HG03097 (cell line): ENCODE measurements around the gene SPRING1.
A peak's percentile ranks its signal among the peaks of the same experiment; 100 is the strongest.
"Not testable (repeated sequence)": the region's sequence is repeated elsewhere in the genome, so short reads cannot be mapped to it uniquely, and the experiment has no call there.

Experiments
- ATAC-seq: cut with Tn5 transposase; IDR thresholded peaks from one replicate; pipeline ENCODE4 v1.9.1; 2021; ENCODE audit not compliant: unreplicated experiment, low FRiP score

Gene SPRING1, protein sequence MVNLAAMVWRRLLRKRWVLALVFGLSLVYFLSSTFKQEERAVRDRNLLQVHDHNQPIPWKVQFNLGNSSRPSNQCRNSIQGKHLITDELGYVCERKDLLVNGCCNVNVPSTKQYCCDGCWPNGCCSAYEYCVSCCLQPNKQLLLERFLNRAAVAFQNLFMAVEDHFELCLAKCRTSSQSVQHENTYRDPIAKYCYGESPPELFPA

DNA sequence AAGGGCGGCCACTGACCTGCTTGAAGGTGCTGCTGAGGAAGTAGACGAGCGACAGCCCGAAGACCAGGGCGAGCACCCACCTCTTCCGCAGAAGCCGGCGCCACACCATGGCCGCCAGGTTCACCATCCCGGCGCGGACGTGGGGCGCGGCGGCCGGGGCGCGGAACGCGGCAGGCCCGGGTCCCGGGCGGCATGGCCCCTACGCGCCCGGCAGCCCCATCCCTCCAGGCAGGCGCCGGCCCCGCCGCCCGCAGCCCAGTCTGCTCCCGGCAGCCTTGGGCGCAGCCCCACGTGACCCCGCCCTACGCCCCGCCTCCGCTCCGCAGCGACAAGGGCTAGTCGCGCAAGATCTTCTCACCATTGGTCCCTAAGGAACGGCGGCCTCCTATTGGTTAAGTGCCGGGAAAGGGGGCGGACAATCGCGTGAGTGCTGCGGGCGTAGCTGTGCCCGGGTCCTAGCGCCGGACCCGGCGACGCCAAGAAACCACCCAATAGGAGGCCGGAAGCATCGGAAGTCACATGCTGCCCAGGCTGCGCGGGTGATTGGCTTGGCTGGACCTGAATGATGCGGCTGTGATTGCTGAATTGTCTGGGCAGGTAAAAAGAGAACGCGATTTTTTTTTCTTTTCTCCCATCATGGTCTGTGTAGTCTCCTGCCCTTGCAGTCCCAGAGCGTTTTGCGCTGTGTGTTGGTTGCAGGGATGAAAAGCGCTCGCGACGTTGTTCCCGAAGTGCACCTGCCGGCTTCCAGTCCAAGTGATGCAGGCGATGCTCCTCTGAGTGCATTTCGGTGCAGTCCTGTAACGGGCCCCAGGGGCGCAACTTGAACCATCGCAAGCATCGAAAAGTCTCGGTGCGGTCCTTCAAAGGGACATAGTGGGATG is at the start of gene SPRING1, which contains the start of gene RNFT2:
TSS of gene SPRING1 (minus strand) at position 296 of the 884 bp plus-strand sequence. CDS start at position 127, 169 bp downstream.
TSS of gene RNFT2 (plus strand) at position 542 of the 884 bp plus-strand sequence. CDS start 2,183 bp downstream, outside the sequence.
- ATAC-seq = peak; percentile 98

DNA sequence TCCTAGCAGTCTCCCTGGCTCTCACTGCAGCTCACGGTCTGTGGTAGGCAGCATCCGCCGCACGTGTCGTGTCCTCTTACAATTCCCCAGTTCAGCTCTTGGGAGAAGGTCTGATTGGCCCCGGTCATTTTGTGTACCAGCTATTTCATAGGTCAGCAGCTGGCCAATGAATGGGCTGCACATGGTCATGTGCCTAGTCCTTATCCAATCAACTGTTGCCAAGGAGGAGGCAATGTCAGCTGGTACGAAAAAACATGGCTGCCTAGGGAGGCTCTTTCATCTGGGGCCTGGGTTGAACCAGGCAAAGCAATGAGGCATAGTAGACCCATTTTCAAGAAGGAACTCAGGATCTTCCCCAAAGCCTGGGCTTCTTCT is 46.4 kb upstream of the SPRING1 start:
- ATAC-seq = no peak

DNA sequence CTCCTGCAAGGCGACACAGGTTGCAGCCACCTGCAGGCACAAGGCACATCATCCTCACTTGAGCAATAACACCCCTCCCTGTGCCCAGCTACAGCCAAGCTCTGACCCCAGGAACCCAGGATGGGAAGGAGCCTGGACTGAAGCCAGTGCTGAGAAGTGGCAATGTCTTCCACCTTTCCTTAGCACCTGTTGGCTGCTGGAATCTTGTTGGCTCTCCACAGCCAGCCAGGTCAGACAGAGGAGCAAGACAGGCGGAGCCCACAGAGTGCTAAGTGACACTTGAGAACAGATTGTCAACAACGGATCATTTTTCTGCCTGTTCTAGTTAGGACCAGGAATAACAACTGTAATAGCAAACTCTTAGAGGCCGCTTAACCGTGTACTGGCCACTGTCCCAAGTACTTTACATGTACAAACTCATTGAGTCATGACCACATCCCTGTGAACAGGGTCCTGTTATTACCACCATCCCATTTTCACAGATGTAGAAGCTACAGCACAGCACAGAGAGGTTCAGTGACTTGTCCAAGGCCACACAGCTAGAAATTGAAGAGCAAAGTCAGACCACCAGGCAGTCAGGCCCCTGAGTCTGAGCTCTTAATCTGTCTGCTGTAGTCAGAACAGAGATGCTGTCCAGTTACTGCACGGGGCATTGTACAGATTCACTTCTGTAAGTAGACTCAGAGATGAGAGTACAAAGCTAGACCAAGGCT is 45.8 kb upstream of the SPRING1 start:
- no peak for ATAC-seq

DNA sequence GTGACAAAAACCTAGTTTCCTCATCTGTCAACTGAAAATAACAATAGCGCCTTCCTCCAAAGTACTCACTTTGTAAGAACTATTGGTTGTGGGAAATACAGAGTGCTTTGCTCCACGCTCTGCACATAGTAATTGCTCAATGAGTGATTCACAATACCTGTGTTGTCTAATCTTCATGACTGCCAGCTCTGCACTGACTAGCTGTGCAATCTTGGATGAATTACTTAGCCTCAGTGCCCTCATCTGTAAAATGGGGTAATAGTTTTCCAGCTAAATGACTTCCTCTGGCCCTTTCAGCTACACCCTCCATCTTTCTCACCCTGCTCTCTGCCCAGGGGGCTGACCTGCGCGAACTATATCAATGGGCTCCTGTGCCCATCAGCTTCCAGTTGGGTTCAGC is 43.1 kb upstream of the SPRING1 start:
- no peak for ATAC-seq

DNA sequence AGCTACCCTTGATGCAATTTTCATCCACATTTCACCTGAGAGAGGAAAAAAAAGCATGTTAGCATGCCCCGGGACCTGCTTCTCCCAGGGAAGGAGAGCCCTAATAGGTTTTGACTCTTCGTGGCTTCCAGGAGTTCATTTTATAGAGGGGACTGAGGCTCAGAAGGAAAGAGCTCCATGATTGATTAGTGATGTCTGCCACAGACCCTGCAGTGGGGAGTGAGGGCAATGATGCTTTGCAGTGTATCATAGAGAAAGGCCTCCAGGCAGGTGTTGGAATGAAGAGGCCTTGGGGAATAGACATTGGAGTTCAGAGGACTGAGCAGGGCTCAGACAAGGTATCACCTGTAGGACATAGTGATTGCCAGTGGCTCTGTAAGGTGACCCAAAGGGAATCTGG is 41.7 kb upstream of the SPRING1 start:
- no peak for ATAC-seq

DNA sequence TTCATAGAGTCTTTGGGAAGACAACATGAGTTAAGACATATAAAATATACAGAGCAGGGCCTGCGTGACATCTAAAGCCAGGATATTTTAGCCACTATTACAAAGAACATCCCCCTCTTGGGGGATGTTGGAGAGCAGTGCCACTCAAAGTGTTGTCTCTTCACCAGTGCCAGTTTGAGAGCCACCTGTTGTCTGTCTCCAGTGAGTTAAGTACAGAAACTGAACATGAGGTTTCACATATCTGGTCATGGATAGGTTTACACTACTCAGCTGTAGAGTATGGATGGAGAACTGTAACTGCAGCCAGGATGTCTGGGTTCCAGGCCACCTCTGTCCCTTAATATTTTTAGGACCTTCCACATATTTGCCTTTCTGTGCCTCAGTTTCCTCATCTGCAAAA is 39.4 kb upstream of the SPRING1 start:
- no peak for ATAC-seq

DNA sequence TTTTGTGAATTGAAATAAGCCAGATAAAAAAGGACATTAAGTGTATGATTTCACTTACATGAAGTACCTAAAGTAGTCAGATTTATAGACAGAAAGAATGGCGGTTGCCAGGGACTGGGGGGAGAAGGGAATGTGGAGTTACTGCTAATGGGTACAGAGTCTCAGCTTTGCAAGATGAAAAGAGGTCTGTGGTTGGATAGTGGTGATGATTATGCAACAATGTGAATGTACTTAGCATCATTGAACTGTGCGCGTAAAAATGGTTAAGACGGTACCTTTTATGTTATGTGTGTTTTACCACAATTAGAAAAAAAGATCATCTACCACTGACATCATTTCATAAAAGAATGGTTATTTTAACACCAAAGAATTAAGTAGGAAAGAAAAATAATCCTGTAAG is 36.2 kb upstream of the SPRING1 start:
- no peak for ATAC-seq

DNA sequence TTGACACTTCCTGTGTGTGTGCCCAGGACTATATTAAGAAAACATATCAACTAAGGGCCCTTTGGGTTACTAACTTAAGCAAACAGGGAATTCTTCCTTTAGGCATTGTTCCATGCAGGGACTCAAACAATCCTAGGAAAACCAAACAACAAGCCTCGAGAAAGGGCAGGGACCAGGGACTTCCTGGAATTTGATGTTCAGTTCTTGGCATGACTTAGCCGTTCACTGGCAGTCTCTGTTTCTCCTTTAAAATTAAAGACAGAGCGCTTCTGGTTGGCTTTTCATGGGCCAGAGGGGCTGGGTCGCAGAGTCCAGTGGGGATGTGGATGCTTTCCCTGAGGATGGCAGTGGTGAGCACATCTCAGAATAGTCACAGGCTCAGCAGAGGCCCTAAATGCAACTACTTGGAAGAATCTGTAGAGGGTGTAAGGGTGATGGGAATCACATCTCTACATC is 35.4 kb upstream of the SPRING1 start:
- ATAC-seq = no peak

DNA sequence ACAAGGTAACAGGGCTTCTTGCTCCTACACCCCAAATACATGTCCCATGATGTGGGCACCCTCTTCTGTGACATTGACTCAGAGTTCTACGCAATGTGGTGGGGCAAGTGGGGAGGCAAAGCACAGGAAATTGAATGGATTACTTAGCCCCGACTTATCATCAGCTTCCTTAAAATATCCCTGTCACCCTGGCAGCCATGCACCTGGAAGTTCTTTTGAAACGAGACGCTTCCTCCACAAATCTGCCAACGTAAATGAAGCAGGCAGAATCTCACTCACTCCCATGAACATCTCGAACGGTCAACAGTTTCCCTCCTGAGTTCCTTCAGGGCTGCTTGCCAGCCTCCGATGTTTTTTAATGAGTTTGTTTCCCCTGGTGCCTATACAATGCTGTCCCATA is 33.8 kb upstream of the SPRING1 start:
- ATAC-seq = no peak

DNA sequence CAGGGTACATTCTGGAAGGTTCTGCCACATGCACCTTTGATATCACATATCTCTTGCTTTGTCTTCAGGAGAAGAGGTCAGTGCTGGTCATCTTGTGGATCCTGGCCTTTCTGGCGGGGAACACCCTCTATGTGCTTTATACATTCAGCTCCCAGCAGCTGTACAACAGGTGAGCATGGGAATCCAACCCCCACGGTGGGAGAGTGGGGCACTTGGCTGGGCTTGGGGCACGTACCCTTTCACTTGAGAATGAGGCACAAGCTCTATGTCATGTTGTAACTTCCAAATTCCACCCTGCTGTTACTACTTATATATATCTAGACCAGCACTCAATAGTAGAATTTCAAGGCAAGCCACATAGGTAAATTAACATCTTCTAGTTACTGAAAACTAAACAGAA is 28.9 kb upstream of the SPRING1 start:
- ATAC-seq = no peak

DNA sequence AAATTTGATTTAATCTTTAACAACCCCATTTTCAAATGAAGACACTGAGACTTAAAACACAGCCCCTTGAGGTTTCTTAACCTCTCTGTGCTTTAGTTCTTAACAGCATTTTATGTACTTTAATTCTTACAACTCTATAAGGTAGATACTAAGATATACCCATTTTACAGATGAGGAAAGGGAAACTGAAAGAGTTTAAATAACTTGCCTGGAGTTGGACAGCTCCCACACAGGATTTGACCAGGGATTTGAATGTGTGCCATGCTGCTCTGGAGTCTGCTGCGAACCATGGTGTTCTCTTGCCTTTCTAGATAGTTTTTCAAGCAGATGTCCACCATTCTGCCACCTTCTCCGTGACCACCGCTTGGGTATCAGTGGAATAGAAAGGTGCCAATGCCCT is 28.4 kb upstream of the SPRING1 start:
- ATAC-seq = no peak

DNA sequence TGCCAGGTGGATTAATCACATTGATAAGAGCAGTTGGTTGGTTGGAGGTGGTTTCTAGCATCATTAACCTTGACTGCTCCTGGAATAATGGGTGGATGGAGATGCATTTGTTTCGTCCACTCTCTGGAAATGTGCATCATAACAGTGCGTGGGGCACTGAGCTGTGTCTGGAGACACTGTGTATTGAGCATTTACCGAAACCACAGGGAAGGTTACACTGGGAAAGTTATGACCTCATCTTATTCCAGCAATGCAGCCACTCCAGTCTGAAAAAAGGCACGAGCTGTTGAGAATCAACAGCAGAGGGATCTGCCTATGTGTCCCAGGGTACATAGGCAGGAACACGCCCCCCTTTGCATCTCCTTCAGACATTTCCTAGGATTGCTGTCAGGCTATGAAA is 27.4 kb upstream of the SPRING1 start:
- no peak for ATAC-seq

DNA sequence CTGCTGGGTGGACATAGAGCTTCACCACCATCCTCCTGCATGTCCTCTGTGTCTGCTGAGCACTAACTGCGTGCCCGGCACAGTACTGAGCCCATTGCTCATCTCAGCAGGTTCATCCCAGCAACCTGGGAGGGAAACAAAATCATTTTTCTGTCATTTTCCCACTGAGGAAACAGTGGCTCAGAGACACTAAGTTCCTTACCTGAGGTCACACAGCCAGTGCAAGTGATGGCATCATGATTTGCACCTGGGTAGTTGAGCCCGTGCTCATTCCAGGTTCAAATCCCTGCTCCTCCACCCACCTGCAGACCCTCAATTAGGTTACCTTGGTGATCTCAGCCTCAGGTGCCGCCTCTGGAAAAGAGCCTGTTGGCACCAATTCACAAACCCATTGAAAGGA is 23.6 kb upstream of the SPRING1 start:
- no peak for ATAC-seq

DNA sequence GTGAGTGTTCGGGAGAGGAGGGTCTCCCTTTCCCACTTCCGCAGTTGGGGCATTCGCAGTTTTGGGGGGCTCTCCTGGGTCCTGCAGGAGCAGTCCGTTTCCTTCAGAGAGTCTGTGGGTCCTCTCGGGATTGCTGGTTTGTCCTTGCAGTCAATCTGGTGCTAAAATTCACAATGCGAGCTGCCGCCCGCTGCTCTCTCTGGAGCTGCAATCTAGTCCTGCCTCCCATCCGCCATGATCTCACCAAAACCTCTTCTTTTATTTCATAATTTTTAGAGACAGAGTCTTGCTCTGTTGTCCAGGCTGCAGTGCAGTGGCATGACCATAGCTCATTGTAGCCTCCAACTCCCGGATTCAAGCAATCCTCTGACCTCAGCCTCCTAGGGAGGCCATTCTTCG is 22.8 kb upstream of the SPRING1 start:
- ATAC-seq = no peak

DNA sequence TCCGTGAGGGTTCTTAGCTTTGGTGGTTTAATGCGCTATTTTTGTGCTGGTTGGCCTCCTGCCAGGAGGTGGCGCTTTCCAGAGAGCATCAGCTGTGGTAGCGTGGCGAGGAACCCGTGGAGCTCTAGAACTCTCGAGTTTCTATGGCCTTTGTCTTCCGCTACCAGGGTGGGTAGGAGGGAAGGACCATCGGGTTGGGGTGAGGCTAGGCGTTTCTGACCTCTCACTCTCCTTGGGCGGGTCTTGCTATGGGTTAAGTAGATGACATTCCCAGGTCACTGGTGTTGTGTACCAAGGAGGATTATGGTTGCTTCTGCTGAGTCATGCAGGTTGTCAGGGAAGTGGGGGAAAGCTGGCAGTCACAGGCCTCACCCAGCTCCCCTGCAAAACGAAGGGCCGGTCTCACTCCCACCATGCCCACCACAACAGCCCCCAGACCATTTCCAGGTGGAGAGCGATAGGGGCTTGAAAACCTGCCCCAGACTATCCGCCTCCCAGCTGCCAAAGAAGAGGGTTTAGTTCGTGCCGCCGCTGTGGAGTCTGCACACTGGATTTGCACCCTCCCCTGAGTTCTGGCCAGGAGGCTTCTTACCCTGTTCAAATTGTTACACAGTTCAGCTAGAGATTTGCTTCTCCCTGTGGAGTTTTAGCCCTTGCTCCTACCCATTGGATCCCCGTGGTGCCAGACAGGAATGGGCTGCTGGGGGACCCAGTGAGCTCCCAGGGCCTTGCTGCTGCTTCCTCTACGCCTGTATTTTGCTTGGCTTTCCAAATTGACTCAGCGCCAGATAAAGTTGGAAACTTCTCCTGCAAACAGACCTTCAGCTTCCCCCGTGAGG is 22.1 kb upstream of the SPRING1 start:
- ATAC-seq = no peak

DNA sequence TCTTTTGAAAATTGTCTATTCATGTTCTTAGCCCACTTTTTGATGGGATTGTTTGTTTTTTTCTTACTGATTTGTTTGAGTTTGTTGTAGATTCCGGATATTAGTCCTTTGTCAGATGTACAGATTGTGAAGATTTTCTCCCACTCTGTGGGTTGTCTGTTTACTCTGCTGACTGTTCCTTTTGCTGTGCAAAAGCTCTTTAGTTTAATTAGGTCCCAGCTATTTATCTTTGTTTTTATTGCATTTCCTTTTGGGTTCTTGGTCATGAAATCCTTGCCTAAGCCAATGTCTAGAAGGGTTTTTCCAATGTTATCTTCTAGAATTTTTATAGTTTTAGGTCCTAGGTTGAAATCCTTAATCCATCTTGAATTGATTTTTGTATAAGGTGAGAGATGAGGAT is 16.9 kb upstream of the SPRING1 start:
- not testable (repeated sequence) for ATAC-seq

DNA sequence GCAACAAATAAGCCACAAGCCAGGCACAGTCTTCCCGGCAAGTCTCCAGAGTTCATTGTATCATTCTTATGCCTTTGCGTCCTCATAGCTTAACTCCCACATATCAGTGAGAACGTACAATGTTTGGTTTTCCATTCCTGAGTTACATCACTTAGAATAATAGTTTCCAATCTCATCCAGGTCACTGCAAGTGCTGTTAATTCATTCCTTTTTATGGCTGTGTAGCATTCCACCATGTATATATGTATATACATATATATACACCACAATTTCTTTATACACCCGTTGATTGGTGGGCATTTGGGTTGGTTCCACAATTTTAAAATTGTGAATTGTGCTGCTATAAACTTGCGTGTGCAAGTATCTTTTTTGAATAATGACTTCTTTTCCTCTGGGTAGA is 16.2 kb upstream of the SPRING1 start:
- not testable (repeated sequence) for ATAC-seq

DNA sequence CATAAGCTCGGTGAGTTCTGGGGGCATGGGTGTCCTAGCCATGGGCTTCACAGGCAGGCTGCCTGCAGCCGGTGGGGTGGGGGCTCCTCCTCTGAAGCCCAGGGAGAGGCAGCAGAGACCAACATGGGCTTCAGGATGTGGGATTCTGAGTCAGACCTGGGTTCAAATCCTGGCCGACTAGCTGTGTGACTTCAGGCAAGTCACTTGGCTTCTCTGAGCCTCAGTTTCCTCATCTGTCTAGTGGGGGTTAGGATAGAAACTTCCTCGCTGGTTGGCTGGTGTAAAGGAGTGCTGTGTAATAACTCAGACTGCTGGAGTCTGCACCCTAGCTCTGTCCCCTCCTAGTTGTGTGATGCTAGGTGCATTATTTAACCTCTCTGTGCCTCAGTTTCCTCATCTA is 12.4 kb upstream of the SPRING1 start:
- ATAC-seq = no peak

DNA sequence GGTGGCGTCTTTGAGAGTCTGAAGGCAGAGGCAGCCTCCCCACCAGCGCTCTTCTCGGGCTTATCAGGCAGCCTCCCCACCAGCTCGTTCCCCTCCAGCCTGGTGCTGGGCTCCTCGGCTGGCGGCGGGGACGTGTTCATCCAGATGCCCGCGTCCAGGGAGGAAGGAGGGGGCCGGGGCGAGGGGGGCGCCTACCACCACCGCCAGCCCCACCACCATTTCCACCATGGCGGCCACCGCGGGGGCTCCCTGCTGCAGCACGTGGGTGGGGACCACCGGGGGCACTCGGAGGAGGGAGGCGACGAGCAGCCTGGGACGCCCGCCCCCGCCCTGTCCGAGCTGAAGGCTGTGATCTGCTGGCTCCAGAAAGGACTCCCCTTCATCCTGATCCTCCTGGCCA is 12.0 kb upstream of the SPRING1 start:
- no peak for ATAC-seq

DNA sequence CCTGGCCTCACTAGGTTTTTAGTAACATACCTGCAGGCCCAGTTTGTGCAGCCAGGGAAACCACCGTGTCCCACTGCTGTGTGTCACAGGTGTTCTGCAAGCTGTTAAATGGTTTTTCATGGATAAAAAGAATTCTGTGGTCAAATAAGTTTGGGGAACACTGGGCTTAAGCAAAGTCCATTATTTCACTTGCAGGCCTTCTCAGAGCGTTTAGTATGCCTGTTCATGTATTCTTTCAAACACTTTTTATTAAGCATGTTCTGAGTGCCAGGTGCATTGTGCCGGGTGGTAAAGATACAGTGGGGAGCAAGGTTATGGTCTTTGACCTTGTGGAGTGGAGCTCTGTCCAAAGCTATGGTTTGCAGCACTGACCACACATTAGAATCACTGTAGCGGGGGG is 7.7 kb upstream of the SPRING1 start:
- no peak for ATAC-seq
